HG03469 (cell line): ENCODE data around the gene FILIP1.

ENCODE experiments used
- ATAC-seq: cut with Tn5 transposase; IDR thresholded peaks from one replicate; pipeline ENCODE4 v1.9.1; 2021; ENCODE audit warnings: mild to moderate bottlenecking, moderate library complexity, moderate number of reproducible peaks; ENCODE audit not compliant: unreplicated experiment

Gene FILIP1

DNA sequence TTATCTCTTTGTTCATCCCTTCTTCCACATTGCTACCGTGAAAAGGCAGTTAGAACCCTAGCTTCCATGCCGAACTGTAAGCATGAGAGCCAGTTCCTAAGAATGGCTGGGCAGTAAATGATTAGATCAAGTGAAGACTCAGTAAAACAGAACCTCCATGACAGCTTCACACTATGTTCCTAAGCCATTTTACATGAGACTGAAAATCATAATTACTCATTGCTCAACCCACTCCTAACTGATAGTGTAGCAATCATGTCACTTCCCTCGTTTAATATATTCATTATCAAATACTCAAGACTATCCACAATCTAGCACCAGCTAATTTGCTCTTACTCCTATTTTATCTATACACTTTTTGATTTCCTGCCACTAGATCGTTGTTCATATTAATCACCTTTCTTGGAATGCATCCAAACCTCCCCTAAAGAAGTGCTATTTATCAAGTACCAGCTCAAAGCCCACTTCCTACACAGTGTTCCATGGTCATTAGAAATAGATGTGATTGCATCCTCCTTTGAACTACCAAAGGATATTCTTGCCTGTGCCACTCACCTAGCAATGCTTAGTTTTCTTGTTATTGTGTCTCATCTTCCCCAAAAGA, 215.0 kb downstream of the FILIP1 start:
- no peak for ATAC-seq

DNA sequence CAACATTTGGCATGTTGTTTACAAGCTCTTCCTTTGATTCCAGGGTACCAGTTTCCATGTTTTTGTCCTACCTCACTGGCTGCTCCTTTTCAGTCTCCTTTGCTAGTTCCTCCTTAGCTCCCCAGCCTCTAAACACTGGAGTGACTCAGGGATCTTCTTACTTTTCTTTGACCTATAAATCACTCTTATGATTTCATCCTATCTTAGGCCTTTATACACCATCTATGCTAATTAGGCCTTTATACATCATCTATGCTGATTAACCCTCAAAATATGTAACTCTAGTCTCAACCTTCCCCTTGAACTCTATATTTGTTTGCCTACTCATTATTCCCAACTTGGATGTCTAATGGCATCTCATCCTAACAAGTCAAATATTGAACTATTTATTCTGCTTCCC, 218.5 kb downstream of the FILIP1 start:
- ATAC-seq, result no peak

GRCh38 chr6:75273009-75273408, 220.6 kb downstream of the FILIP1 start:
- ATAC-seq, result no peak

DNA sequence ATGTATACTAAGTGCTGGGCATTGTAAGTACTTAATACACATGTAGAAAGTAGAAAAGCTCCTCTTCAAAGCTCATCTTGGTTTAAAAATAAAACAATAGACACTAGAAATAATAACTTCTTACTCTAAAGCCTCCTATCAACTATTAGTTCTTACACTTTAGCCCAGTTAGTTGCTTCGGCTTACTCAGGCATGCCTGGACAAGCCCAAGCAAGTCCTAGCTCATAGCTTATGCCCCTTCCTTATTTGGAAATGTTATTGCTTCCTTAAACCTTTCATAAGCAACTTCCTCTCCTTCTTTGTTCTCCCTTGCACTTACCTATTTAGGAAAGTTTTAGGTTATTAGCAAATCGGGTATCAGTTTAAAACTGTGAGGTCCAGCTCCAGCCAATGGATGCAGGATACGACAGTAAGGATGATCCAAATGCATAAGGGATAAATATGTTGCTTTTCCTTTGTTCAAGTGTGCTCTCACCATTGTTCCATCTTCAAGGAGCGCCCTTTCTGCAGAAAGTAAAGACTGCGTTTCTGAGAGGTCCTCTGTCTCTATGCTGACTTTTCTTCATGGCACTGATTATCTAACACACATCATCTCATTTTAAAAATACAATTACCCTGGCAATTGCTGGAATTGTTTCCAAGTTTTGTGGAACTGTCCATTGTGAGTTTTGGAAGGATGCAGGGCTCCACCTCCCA, 221.3 kb downstream of the FILIP1 start:
- ATAC-seq, result no peak

GRCh38 chr6:75268988-75269354, 224.6 kb downstream of the FILIP1 start:
- no peak for ATAC-seq

GRCh38 chr6:75268121-75268987, 225.2 kb downstream of the FILIP1 start:
- ATAC-seq, result no peak

DNA sequence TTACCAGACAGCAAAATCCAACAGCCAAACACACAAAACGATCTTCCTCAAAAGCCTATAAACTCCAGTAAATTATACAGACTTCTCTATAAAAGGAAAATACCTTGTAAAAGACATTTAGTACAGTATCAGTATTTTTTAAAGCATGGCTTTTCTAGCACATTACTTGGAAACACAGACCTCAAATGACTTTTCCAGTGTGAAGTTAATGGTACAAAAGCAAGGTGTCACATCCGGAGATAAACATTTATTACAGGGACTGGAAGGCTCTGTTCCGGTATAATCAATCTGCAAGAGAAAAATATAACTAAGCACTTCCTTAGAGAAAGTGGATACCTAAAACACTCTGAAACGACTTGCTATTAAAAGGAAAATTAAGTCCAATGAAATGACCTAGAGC, 226.1 kb downstream of the FILIP1 start:
- ATAC-seq, result no peak

DNA sequence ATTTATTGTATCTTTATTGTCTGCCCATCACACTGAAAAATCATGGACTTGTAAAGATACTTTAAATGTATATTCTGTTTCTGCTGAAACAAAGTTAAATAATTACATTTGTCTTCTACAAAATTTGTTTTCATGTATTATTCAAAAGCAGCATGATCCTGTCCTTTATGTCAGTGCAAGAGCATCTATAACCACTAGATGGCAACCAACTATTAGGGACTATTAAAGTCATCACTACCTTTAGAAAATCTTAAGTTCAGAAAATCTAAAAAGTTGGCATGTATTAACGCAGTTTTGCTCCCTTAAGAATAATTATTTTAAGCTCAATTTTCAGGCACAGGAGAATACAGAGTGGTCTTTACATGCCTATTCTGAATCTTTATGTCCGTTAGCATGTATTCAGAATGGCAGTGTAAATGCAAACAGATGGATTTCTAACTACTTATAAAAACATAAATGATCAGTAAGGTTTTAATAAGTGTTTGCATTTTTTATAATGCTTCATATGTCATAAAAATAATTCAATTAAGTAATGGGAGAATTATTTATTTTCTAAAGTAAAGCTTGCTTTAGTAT, 226.8 kb downstream of the FILIP1 start:
- peak; percentile 64 for ATAC-seq

- no peak for ATAC-seq
Observed at GRCh38 chr6:75263401-75263750, 230.2 kb downstream of the FILIP1 start.

DNA sequence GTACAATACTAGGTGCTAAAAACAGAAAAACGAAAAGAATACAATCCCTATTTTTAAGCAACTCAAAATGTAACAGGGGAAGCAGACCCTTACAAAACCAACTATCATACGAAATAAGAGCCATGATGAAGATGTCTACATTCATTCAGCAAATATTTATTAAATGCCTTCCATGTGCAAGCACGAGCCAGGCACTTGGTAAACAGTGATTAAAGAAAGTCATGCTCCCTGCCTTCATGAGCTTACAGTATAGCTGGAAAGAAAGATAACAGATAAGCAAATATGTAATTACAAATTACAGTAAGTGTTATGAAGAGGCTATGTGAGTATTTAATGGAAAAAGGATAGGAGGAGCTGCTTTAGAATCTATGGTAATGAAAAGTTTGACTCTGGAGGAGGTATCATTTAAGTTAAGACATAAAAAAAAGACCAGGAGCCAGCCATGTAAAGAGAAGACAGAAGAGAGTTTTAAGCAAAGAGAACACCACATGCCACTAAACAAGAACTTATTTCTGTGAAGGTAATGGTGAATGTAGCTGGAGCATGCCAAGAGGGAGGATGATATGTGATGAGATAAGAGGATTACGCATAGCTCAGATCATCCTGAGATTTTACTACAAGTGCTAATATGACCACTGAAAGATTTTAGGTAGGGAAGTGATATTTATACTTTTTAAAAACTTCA, 230.7 kb downstream of the FILIP1 start:
- ATAC-seq, result no peak

- no peak for ATAC-seq
Observed at GRCh38 chr6:75261299-75261698, 232.3 kb downstream of the FILIP1 start.

GRCh38 chr6:75257343-75258087, 236.1 kb downstream of the FILIP1 start:
- no peak for ATAC-seq

- ATAC-seq, result no peak
Observed at GRCh38 chr6:75250552-75250951, 243.0 kb downstream of the FILIP1 start.

DNA sequence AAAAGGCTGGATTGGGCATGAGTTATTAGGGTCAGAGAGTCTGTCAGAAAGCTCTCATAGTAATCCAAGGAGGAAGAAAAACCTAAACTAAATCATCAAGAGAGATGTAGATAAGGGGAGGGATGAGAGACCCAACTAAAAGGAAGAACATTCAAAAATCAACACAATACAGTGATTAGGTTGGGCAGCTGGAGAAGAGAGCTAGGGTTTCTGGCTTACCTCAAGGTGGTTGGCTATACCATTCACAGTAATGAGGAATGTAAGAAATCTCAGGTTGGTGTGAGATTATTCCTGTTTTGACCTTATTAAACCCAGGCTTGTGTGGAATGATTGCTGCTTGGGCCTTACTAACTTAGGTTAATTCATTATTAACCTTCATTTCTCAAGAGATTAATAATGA, 243.8 kb downstream of the FILIP1 start:
- no peak for ATAC-seq

GRCh38 chr6:75246386-75246785, 247.2 kb downstream of the FILIP1 start:
- no peak for ATAC-seq

DNA sequence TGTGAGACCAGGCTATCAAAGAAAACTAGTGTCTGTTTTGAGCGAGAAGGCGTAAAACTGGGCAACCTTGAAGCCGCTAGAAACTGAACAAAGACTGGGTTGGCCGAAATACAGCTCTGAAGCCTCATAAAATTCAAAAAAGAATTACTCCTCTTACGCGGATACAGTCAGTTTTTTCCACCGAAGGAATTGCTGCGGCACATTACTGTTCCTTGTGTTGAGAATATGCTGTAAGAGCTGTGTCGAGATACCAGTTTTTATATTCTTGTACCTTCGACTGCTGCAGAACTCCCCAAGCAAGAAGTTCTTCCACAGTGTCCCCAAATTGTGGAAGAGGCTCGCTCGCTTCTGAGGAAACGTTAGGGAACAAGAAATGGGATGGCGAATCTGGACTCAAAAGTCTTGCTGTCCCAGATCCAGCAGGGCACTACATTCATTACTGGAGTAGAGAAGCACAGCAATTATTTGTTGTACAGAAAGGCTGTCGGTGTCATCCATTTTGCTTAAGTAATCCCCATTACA, 249.5 kb downstream of the FILIP1 start:
- ATAC-seq, result no peak

- peak; percentile 97 for ATAC-seq
Observed at GRCh38 chr6:75243333-75244062, 250.1 kb downstream of the FILIP1 start, which contains the start of gene COX7A2. COX7A2 (minus strand) TSS chr6:75243801; CDS start chr6:75243734, 67 bp downstream.
